AG10803 (cell line): ENCODE measurements around the gene PHF3.
A peak's percentile ranks its signal among the peaks of the same experiment; 100 is the strongest.

ENCODE experiments used
- DNase-seq: peaks from one replicate; pipeline ENCODE4 v3.0.0; 2010; ENCODE audit warnings: low read depth
- H3K4me3 ChIP-seq: 2 replicates; pipeline ENCODE4 v1.5.1; 2011; ENCODE audit warnings: mild to moderate bottlenecking, low read length, control low read depth
- CTCF ChIP-seq: conservative IDR thresholded peaks from 2 replicates; pipeline ENCODE4 v1.5.1; 2011; ENCODE audit warnings: mild to moderate bottlenecking, low read length, control low read depth, inconsistent platforms

Gene PHF3

GRCh38 chr6:63764318-63764916 lies 128.8 kb downstream of the PHF3 start:
- peak; percentile 41 for DNase-seq
- TF ChIP-seq CTCF: peak; percentile 49

More at GRCh38 chr6:63764318-63764916, 128.8 kb downstream of the PHF3 start:
- no peak overlapping the region for H3K4me3 ChIP-seq
